HepG2 (cell line): ENCODE measurements around the gene MRPL37. TPM values are rescaled to one million over a fixed set of nuclear protein-coding genes. Genes with fewer than 3 reads are reported as not detected.
A peak's percentile ranks its signal among the peaks of the same experiment; 100 is the strongest.

ENCODE experiments used
- ARNT2 ChIP-seq: sonication (generic); formaldehyde crosslinking; IDR thresholded peaks from 2 replicates; pipeline ENCODE4 v1.8.0; 2022; ENCODE audit warnings: mild to moderate bottlenecking, low read depth, missing genetic modification reagents, moderate library complexity
- CC2D1A ChIP-seq: sonication (generic); formaldehyde crosslinking; IDR thresholded peaks from 2 replicates; pipeline ENCODE4 v1.8.1; 2023; ENCODE audit warnings: mild to moderate bottlenecking, missing genetic modification reagents
- CENPX ChIP-seq: sonication (generic); formaldehyde crosslinking; IDR thresholded peaks from 2 replicates; pipeline ENCODE4 v1.9.0; 2021; ENCODE audit warnings: mild to moderate bottlenecking, missing genetic modification reagents, moderate library complexity
- GABPA ChIP-seq, 2 experiments: IDR thresholded peaks; 2 replicates each; pipeline ENCODE4 v1.6.1; 2011 to 2016; ENCODE audit warnings: low read depth in 2 of 2, low read length in 1 of 2, missing biosample characterization in 1 of 2, missing genetic modification characterization in 1 of 2
- HDAC2 ChIP-seq: sonication (generic); formaldehyde crosslinking; IDR thresholded peaks from 2 replicates; pipeline ENCODE4 v1.4.0; 2020; ENCODE audit warnings: missing genetic modification reagents
- SIN3B ChIP-seq: fragments of 150-350 bp; IDR thresholded peaks from 2 replicates; pipeline ENCODE4 v1.6.1; 2014; ENCODE audit warnings: low read length
- SUZ12 ChIP-seq: fragments of 150-350 bp; IDR thresholded peaks from 2 replicates; pipeline ENCODE4 v1.6.1; 2014; ENCODE audit warnings: low read depth, low read length
- TBX3 ChIP-seq: fragments of 450-650 bp; IDR thresholded peaks from 2 replicates; pipeline ENCODE4 v1.6.1; 2017; ENCODE audit warnings: antibody characterized with exemption, mild to moderate bottlenecking, inconsistent platforms, borderline replicate concordance
- YEATS2 ChIP-seq: sonication (generic); formaldehyde crosslinking; IDR thresholded peaks from 2 replicates; pipeline ENCODE4 v1.4.0; 2020; ENCODE audit warnings: missing genetic modification reagents, borderline replicate concordance
- ZNF672 ChIP-seq: sonication (generic); formaldehyde crosslinking; IDR thresholded peaks from 2 replicates; pipeline ENCODE4 v1.8.1; 2022; ENCODE audit warnings: missing genetic modification reagents
- ZNF776 ChIP-seq: sonication (generic); formaldehyde crosslinking; IDR thresholded peaks from 2 replicates; pipeline ENCODE4 v1.4.0; 2020; ENCODE audit warnings: mild to moderate bottlenecking, missing genetic modification reagents
- polyA plus RNA-seq, 8 experiments: library from polyadenylated mRNA; depleted of rRNA in 3 of 8; stranded (reverse) in 7 of 8; unstranded in 1 of 8; fragments of >200 nt; fragmentation: Illumina TruSeq in 4 of 8; extraction: Trizol in 4 of 8; gene quantifications; 2 replicates each; pipeline versions ENCODE4 v1.2.1 to v1.2.3, GENCODE V29; 2011 to 2016; ENCODE audit warnings: low read depth in 4 of 8, missing spikeins in 1 of 8, mixed read lengths in 1 of 8; ENCODE audit not compliant: insufficient read depth in 1 of 8
- total RNA-seq, 5 experiments: library from RNA; depleted of rRNA; stranded (reverse); fragments of >200 nt; fragmentation: Illumina TruSeq; extraction: Trizol; gene quantifications; 2 replicates each; pipeline ENCODE4 v1.2.3, GENCODE V29; 2016; ENCODE audit warnings: low read depth in 1 of 5
- TF ChIP-seq, protein P1 (sequence below), 2 experiments: IDR thresholded peaks; 2 replicates each; pipeline ENCODE4 v1.6.1; 2011 to 2012; ENCODE audit warnings: low read length in 2 of 2, borderline replicate concordance in 1 of 2, low read depth in 1 of 2, mild to moderate bottlenecking in 1 of 2, moderate library complexity in 1 of 2
- TF ChIP-seq, protein P2 (sequence below): sonication (generic); formaldehyde crosslinking; conservative IDR thresholded peaks from 2 replicates; pipeline ENCODE4 v1.8.1; 2023; ENCODE audit warnings: missing genetic modification reagents
- TF ChIP-seq, protein P3 (sequence below): sonication (generic); formaldehyde crosslinking; IDR thresholded peaks from 2 replicates; pipeline ENCODE4 v1.4.0; 2020; ENCODE audit warnings: missing genetic modification reagents, low read depth, mild to moderate bottlenecking, borderline replicate concordance
- TF ChIP-seq, protein P4 (sequence below): sonication (generic); formaldehyde crosslinking; IDR thresholded peaks from 2 replicates; pipeline ENCODE4 v1.4.0; 2020; ENCODE audit warnings: missing genetic modification reagents

The MRPL37 gene
- total and polyA plus RNA-seq, 2 of the 13 experiments (the other 11 are each of a cell fraction or from before 2014, with no cell fraction given) = 31.7 to 127 TPM

DNA sequence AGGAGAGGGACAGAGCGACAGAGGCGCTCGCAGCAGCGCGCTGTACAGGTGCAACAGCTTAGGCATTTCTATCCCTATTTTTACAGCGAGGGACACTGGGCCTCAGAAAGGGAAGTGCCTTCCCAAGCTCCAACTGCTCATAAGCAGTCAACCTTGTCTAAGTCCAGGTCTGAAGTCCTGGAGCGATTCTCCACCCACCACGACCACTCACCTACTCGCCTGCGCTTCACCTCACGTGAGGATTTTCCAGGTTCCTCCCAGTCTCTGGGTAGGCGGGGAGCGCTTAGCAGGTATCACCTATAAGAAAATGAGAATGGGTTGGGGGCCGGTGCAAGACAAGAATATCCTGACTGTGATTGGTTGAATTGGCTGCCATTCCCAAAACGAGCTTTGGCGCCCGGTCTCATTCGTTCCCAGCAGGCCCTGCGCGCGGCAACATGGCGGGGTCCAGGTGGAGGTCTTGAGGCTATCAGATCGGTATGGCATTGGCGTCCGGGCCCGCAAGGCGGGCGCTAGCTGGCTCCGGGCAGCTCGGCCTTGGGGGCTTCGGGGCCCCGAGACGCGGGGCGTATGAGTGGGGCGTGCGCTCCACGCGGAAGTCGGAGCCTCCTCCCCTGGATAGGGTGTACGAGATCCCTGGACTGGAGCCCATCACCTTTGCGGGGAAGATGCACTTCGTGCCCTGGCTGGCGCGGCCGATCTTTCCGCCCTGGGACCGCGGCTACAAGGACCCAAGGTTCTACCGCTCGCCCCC is at the start of gene MRPL37, which contains the start of gene CYB5RL (continued):
- TF ChIP-seq, protein P1, sequence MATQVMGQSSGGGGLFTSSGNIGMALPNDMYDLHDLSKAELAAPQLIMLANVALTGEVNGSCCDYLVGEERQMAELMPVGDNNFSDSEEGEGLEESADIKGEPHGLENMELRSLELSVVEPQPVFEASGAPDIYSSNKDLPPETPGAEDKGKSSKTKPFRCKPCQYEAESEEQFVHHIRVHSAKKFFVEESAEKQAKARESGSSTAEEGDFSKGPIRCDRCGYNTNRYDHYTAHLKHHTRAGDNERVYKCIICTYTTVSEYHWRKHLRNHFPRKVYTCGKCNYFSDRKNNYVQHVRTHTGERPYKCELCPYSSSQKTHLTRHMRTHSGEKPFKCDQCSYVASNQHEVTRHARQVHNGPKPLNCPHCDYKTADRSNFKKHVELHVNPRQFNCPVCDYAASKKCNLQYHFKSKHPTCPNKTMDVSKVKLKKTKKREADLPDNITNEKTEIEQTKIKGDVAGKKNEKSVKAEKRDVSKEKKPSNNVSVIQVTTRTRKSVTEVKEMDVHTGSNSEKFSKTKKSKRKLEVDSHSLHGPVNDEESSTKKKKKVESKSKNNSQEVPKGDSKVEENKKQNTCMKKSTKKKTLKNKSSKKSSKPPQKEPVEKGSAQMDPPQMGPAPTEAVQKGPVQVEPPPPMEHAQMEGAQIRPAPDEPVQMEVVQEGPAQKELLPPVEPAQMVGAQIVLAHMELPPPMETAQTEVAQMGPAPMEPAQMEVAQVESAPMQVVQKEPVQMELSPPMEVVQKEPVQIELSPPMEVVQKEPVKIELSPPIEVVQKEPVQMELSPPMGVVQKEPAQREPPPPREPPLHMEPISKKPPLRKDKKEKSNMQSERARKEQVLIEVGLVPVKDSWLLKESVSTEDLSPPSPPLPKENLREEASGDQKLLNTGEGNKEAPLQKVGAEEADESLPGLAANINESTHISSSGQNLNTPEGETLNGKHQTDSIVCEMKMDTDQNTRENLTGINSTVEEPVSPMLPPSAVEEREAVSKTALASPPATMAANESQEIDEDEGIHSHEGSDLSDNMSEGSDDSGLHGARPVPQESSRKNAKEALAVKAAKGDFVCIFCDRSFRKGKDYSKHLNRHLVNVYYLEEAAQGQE (IDR thresholded peaks at IDR 0.05; ENCODE audit: borderline replicate concordance in 1 of 2, low read depth in 1 of 2, low read length in 2 of 2) = peak in 1 of 2 experiments; percentile 16; a peak in 1 of 4 replicates
- TF ChIP-seq, protein P2, sequence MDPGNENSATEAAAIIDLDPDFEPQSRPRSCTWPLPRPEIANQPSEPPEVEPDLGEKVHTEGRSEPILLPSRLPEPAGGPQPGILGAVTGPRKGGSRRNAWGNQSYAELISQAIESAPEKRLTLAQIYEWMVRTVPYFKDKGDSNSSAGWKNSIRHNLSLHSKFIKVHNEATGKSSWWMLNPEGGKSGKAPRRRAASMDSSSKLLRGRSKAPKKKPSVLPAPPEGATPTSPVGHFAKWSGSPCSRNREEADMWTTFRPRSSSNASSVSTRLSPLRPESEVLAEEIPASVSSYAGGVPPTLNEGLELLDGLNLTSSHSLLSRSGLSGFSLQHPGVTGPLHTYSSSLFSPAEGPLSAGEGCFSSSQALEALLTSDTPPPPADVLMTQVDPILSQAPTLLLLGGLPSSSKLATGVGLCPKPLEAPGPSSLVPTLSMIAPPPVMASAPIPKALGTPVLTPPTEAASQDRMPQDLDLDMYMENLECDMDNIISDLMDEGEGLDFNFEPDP (CRISPR knock-in tag) = no peak
- TF ChIP-seq CC2D1A (CRISPR knock-in tag) = 0 out of 2 replicates have a peak, but pooled peaks have one; percentile 28
- TF ChIP-seq YEATS2 (CRISPR knock-in tag) = peak; percentile 64; the same call in 1 of the 2 replicates
- peak; percentile 84 for TF ChIP-seq SIN3B
- TF ChIP-seq ZNF672 = no peak
- peak; percentile 48; the same call in 1 of the 2 replicates for TF ChIP-seq HDAC2 (CRISPR knock-in tag)
- no peak for TF ChIP-seq CENPX
- no peak for TF ChIP-seq TBX3
- TF ChIP-seq ARNT2 (CRISPR knock-in tag) = peak; percentile 68
- no peak for TF ChIP-seq GABPA (IDR thresholded peaks at IDR 0.05; ENCODE audit: low read depth, low read length)
- no peak for TF ChIP-seq GABPA (CRISPR knock-in tag; IDR thresholded peaks at IDR 0.05; ENCODE audit: low read depth)
- TF ChIP-seq, protein P3, sequence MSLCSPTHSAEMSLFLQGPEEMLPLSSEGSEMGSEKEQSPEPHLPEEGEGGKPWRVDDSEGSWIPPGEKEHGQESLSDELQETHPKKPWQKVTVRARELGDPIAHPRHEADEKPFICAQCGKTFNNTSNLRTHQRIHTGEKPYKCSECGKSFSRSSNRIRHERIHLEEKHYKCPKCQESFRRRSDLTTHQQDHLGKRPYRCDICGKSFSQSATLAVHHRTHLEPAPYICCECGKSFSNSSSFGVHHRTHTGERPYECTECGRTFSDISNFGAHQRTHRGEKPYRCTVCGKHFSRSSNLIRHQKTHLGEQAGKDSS (CRISPR knock-in tag) = peak; percentile 39; the same call in 1 of the 2 replicates
- TF ChIP-seq SUZ12 = peak; percentile 40; the same call in 1 of the 2 replicates
- TF ChIP-seq, protein P4, sequence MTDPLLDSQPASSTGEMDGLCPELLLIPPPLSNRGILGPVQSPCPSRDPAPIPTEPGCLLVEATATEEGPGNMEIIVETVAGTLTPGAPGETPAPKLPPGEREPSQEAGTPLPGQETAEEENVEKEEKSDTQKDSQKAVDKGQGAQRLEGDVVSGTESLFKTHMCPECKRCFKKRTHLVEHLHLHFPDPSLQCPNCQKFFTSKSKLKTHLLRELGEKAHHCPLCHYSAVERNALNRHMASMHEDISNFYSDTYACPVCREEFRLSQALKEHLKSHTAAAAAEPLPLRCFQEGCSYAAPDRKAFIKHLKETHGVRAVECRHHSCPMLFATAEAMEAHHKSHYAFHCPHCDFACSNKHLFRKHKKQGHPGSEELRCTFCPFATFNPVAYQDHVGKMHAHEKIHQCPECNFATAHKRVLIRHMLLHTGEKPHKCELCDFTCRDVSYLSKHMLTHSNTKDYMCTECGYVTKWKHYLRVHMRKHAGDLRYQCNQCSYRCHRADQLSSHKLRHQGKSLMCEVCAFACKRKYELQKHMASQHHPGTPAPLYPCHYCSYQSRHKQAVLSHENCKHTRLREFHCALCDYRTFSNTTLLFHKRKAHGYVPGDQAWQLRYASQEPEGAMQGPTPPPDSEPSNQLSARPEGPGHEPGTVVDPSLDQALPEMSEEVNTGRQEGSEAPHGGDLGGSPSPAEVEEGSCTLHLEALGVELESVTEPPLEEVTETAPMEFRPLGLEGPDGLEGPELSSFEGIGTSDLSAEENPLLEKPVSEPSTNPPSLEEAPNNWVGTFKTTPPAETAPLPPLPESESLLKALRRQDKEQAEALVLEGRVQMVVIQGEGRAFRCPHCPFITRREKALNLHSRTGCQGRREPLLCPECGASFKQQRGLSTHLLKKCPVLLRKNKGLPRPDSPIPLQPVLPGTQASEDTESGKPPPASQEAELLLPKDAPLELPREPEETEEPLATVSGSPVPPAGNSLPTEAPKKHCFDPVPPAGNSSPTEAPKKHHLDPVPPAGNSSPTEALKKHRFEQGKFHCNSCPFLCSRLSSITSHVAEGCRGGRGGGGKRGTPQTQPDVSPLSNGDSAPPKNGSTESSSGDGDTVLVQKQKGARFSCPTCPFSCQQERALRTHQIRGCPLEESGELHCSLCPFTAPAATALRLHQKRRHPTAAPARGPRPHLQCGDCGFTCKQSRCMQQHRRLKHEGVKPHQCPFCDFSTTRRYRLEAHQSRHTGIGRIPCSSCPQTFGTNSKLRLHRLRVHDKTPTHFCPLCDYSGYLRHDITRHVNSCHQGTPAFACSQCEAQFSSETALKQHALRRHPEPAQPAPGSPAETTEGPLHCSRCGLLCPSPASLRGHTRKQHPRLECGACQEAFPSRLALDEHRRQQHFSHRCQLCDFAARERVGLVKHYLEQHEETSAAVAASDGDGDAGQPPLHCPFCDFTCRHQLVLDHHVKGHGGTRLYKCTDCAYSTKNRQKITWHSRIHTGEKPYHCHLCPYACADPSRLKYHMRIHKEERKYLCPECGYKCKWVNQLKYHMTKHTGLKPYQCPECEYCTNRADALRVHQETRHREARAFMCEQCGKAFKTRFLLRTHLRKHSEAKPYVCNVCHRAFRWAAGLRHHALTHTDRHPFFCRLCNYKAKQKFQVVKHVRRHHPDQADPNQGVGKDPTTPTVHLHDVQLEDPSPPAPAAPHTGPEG (CRISPR knock-in tag) = no peak; the same call in 1 of the 2 replicates
- no peak for TF ChIP-seq ZNF776 (CRISPR knock-in tag)
